DOHH2 (cell line): Measurements from ENCODE around the gene TMED10.

ENCODE experiments used
- H3F3A ChIP-seq: fragments of 200-600 bp; sonication (generic), shearing (Covaris generic); 2 replicates; pipeline ENCODE4 v1.6.0; 2016; ENCODE audit warnings: antibody characterized with exemption, mild to moderate bottlenecking; ENCODE audit not compliant: control insufficient read depth, insufficient read depth
- H3K27ac ChIP-seq: fragments of 200-600 bp; sonication (generic); 2 replicates; pipeline ENCODE4 v1.5.1; 2014; ENCODE audit warnings: low read depth, mild to moderate bottlenecking, low read length, moderate library complexity
- H3K27me3 ChIP-seq: fragments of 200-600 bp; sonication (generic); 2 replicates; pipeline ENCODE4 v1.6.1; 2014; ENCODE audit warnings: mild to moderate bottlenecking, low read length, mixed read lengths; ENCODE audit not compliant: control insufficient read depth
- H3K36me3 ChIP-seq: fragments of 200-600 bp; sonication (generic); 2 replicates; pipeline ENCODE4 v1.6.1; 2014; ENCODE audit warnings: mild to moderate bottlenecking, low read length, moderate library complexity, mixed read lengths; ENCODE audit not compliant: control insufficient read depth
- H3K4me1 ChIP-seq: fragments of 200-600 bp; sonication (generic); 2 replicates; pipeline ENCODE4 v1.6.1; 2014; ENCODE audit warnings: mild to moderate bottlenecking, low read length, mixed read lengths; ENCODE audit not compliant: control insufficient read depth
- H3K4me2 ChIP-seq: fragments of 200-600 bp; sonication (generic); 2 replicates; pipeline ENCODE4 v1.6.0; 2014; ENCODE audit warnings: mild to moderate bottlenecking, low read length, moderate library complexity
- H3K4me3 ChIP-seq: fragments of 200-600 bp; sonication (generic); 2 replicates; pipeline ENCODE4 v1.5.1; 2014; ENCODE audit warnings: mild to moderate bottlenecking, low read length, mixed read lengths
- H3K79me2 ChIP-seq: fragments of 200-600 bp; sonication (generic); 2 replicates; pipeline ENCODE4 v1.6.1; 2014; ENCODE audit warnings: mild to moderate bottlenecking, low read length, mixed read lengths; ENCODE audit not compliant: control insufficient read depth
- H3K9me2 ChIP-seq: fragments of 200-600 bp; sonication (generic); replicated peaks from 2 replicates; pipeline ENCODE4 v1.6.1; 2014; ENCODE audit warnings: mild to moderate bottlenecking, low read length, mixed read lengths; ENCODE audit not compliant: control insufficient read depth
- H3K9me3 ChIP-seq: fragments of 200-600 bp; sonication (generic); 2 replicates; pipeline ENCODE4 v1.6.1; 2014; ENCODE audit warnings: antibody characterized with exemption, low read length, mixed read lengths; ENCODE audit not compliant: control insufficient read depth, insufficient read depth
- H4K20me1 ChIP-seq: fragments of 200-600 bp; sonication (generic); 2 replicates; pipeline ENCODE4 v1.6.0; 2014; ENCODE audit warnings: low read depth, mild to moderate bottlenecking, antibody characterized with exemption, low read length, moderate library complexity; ENCODE audit not compliant: control insufficient read depth, insufficient read depth
- CTCF ChIP-seq: fragments of 200-600 bp; sonication (generic); IDR thresholded peaks from one replicate; pipeline ENCODE4 v1.5.1; 2014; ENCODE audit warnings: antibody characterized with exemption, mild to moderate bottlenecking, low read depth, low read length; ENCODE audit not compliant: poor library complexity, severe bottlenecking
- EZH2phosphoT487 ChIP-seq: fragments of 200-600 bp; sonication (generic); IDR thresholded peaks from 2 replicates; pipeline ENCODE4 v1.6.1; 2017; ENCODE audit warnings: borderline replicate concordance, mild to moderate bottlenecking, antibody characterized with exemption, low read length, moderate library complexity, mixed read lengths

TMED10 gene

GRCh38 chr14:75123991-75124390 is 52.4 kb downstream of the TMED10 start:
- H3K36me3 ChIP-seq = peaks cover 71% of the 10 kb centered on the region
- peaks cover 12% of the 10 kb centered on the region for H3F3A ChIP-seq
- H3K4me3 ChIP-seq = no peak overlapping the region
- no peak for TF ChIP-seq CTCF
- no peak for TF ChIP-seq EZH2phosphoT487
- no peak overlapping the region for H3K27ac ChIP-seq
- peaks cover 4% of the 10 kb centered on the region; the same call in 1 of the 2 replicates for H4K20me1 ChIP-seq
- H3K4me2 ChIP-seq = 0 out of 2 replicates have a peak overlapping the region, but pooled peaks have one; percentile 90
- no peaks in the 10 kb centered on the region for H3K9me2 ChIP-seq
- H3K27me3 ChIP-seq = no peaks in the 10 kb centered on the region
- H3K4me1 ChIP-seq = peaks cover 37% of the 10 kb centered on the region
- H3K79me2 ChIP-seq = peaks cover 56% of the 10 kb centered on the region
- H3K9me3 ChIP-seq = no peaks in the 10 kb centered on the region

- H3F3A ChIP-seq = peaks cover 6% of the 10 kb centered on the region
- H3K27ac ChIP-seq = no peak overlapping the region
- no peak for TF ChIP-seq EZH2phosphoT487
- TF ChIP-seq CTCF = no peak
- no peaks in the 10 kb centered on the region for H3K9me2 ChIP-seq
- no peaks in the 10 kb centered on the region for H3K9me3 ChIP-seq
- H3K4me1 ChIP-seq = peaks cover 24% of the 10 kb centered on the region
- H3K4me3 ChIP-seq = no peak overlapping the region
- peaks cover 31% of the 10 kb centered on the region for H3K79me2 ChIP-seq
- H4K20me1 ChIP-seq = peaks cover 4% of the 10 kb centered on the region; the same call in 1 of the 2 replicates
- peaks cover 75% of the 10 kb centered on the region for H3K36me3 ChIP-seq
- H3K27me3 ChIP-seq = no peaks in the 10 kb centered on the region
- no peak overlapping the region for H3K4me2 ChIP-seq
These were observed 54.9 kb downstream of the TMED10 start for GRCh38 chr14:75121552-75121951.

- Histone ChIP-seq H3K4me1 (peaks cover 20% of the 10 kb centered on the region), H3K79me2 (peaks cover 23% of the 10 kb centered on the region), H3K27ac (no peak overlapping the region), H3K9me3 (no peaks in the 10 kb centered on the region), H3K9me2 (no peaks in the 10 kb centered on the region), H3K27me3 (no peaks in the 10 kb centered on the region), H3F3A (peaks cover 6% of the 10 kb centered on the region), H3K4me2 (no peak overlapping the region), H4K20me1 (peaks cover 4% of the 10 kb centered on the region; the same call in 1 of the 2 replicates), H3K36me3 (peaks cover 76% of the 10 kb centered on the region), H3K4me3 (no peak overlapping the region)
- TF ChIP-seq CTCF (no peak), EZH2phosphoT487 (no peak)
These were observed 55.7 kb downstream of the TMED10 start for GRCh38 chr14:75120541-75121291.
